HS-27A (cell line): ENCODE results near the gene EIF4A2.
"Not testable (repeated sequence)": the region's sequence is repeated elsewhere in the genome, so short reads cannot be mapped to it uniquely, and the experiment has no call there.

Experiments
- DNase-seq: peaks from one replicate; pipeline ENCODE4 v3.0.0-alpha.2; 2012; ENCODE audit warnings: low read depth, missing footprints

Gene EIF4A2

DNA sequence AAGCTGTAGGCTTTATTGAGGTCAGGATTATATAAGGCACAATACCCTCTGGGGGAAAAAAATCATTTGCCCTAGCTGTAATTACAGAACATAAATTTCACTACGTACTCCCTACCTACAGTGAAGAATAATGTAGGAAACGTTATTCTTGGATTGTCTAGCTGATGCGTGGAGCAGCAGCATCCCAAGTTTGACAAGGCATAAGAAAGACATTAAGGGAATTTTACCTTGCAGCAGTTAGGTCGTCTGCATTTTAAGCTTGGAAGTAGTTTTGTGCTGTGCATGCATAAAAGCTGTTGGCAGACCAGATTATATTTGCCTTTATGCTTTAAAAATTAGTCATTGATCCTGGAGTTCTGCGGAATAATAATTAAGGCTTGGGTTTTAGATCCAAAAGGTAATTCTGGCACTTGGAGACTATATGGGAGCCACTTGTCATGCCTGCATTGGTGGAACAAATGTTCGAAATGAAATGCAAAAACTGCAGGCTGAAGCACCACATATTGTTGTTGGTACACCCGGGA is 2.2 kb downstream of the EIF4A2 start:
- DNase-seq: no peak

DNA sequence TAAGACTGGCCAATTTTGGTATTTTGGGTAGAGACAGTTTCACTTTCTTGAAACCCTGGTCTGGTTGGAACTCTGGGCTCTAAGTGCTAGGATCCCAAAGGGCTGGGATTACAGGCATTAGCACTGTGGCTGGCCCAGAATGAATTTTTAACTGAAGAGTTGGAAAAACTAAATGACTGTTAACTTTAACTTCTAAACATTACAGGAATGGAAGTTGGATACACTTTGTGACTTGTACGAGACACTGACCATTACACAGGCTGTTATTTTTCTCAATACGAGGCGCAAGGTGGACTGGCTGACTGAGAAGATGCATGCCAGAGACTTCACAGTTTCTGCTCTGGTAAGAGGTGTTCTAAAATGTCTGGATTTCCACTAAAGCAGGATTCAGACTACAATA is 3.5 kb downstream of the EIF4A2 start:
- no peak for DNase-seq

DNA sequence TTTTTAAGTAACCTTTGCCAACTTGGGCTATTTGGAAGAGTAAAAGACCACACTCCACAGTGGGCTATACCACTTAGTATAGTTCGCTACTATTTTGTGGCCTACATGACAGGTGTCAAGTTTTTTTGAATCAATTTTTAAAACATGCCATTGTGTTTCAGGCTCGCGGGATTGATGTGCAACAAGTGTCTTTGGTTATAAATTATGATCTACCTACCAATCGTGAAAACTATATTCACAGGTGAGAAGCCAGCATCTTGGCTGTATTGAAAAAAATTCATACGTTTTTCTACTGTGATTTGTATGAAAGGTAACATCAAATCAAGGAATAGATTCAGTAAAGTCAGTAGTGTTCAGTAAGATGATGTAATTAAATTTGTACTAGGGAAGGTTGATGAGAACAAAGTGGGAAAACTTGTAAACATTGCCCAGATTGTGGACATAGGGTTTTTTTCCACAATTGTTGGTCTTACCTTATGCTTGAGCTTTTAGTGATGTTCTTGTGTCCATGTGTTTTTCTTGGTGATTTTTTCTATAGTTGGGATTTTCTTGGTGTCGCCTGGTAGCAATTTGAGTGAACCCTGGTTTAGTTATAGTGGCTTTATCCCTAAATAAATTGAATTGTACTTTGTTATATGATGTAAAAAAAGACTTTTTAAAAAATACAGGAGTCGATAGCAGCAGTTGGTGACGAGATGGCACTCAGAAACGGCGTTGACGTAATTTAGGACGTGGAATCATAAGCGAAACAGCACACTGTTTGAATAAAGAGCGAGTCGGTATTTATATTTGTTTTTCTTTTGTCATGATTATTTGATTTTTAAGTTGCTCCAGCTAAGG is 4.5 kb downstream of the EIF4A2 start:
- no peak for DNase-seq

DNA sequence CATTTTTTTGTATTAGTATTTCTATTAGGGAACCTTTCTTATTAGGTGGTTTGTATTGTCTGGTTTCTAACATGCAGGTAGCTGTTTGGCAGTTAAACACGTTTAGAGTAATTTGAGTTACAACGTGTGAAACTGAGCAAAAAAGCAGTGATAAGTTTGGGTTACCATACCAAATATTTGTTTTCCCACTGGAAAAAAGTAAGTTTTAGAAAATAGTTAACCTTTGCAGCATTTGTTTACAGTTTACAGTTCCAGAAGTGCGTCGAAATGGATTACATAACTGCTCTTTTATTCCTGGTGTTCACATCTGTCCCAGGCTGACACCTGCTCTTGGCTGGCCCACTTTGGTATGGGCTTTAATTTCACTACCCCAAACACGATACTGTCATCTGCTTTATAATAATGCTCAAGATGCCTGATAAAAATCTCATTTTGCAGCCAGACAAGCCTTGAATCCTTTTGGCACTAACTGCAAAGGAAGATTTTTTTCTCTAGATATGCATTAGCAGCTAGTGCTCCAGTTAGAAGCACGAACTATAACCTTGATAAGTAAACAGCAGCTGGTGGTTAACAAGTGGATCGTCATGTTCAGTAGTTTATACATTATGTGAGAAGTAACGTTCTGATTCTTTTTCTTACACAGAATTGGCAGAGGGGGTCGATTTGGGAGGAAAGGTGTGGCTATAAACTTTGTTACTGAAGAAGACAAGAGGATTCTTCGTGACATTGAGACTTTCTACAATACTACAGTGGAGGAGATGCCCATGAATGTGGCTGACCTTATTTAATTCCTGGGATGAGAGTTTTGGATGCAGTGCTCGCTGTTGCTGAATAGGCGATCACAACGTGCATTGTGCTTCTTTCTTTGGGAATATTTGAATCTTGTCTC is 5.3 kb downstream of the EIF4A2 start:
- no peak for DNase-seq

DNA sequence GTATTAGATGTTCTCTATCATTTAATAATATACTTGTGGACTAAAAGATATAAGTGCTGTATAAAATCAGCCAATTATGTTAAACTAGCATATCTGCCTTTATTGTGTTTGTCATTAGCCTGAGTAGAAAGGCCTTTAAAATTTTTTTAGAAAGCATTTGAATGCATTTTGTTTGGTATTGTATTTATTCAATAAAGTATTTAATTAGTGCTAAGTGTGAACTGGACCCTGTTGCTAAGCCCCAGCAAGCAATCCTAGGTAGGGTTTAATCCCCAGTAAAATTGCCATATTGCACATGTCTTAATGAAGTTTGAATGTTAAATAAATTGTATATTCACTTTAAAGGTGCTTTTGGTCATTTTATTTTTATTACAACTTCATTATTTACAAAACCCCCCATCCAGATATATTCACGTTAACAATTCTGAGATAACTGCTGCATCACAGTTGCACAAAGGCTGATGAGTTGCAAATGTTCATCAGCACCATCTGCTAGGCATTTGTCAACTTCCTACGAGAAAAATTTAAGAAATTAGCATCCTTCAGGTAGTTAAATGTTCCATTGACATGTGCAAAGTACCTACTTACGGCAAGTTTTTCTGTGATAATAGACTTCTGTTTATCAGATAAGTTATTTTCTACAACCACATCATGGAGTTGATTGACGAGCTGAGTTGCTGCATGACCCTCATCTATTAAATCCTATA is 6.3 kb downstream of the EIF4A2 start:
- DNase-seq: no peak

DNA sequence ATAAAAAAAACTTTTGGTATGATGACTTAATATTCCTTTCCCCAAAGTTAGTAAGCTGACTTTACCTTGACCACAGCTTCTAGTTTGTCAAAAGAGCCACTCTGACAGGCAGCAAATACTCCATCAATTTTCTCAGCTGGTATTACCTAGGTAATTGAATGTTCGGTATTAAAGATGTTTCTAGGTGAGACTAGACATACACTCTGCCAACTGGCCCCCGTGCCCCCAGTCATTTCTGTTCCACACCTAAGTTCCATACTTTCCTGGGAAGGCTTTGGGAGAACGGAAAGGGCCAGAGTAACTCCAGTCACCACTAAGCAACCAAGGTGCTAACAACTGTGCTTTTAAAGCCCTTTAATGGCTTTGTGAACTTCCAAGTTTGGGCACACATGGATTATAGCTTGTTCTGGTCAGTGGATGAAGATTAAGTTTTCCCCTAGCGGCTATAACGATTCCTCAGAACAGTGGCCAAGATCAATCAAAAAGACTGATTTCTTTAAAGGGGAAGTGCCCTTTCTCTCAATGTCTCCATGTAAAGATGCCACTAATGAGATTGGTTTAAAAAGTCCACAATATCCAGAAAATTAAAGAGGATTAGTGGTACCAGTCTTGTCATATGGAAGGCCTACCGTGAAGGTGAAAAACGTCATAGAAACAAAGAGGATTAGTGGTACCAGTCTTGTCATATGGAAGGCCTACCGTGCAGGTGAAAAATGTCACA is 7.0 kb downstream of the EIF4A2 start:
- no peak for DNase-seq

DNA sequence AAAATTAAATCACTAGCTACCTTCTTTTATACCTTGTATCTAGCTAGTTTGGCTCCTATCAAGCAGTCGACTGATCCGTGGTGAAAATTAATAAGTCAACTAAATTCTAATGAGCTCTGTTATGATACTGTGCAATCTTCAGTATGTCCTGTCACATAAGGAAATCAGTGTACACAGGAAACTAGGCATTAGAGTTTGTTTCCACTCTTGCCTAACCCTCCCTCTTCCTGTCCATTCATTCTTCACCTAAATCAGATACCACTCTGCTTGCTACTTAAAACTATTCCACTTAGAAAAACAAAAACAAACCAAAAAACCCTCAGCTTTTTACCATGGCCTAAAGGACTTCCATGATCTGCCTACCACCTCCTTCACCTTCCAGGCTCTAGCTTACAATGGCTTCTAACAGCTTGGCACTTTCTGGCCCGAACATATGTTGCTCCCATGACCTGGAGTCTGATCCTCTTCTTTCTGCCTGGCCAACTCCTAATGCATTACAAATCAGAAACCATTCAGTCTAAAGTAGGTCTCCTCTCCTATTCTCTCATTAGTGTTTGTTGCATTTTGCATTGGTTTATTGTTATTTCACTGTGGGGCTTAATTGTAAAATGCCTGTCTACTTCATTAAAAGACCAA is 15.0 kb downstream of the EIF4A2 start:
- DNase-seq: no peak

DNA sequence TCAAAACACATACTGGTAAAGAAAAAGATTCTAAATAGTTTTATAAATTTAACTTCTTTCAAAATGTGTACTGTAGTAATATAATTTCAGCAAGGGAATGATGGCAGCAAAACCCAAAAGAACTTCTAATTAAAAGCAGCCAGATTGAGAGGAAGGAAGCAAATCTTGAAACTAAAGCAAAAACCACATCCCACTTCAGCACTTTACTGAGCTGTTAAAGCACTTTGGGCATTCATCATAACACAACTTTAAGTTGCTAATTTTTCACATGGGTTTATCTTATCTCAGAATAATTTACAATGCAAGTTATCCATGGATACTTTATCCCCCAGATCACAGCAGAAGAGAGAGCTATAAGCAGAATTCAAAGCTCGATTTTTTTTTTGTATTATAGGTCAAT is 16.9 kb downstream of the EIF4A2 start:
- DNase-seq: no peak

DNA sequence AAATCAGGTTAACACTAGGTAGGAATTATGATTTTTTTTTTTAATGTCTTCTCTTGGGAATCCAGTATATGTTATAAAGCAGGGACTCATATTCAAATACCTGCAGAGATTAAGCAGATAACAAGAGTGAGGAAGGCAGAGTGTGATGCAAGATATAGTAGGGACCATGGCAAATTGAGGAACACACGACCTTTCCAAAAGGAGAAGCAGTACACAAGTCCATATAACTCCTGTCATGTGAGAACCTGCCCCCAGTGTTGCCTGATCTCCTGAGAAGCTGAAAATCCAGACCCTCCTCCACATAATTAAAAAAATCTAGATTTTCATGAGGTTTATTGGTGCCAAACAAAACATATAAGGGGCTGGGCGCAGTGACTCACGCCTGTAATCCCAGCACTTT is 19.3 kb downstream of the EIF4A2 start:
- no peak for DNase-seq

DNA sequence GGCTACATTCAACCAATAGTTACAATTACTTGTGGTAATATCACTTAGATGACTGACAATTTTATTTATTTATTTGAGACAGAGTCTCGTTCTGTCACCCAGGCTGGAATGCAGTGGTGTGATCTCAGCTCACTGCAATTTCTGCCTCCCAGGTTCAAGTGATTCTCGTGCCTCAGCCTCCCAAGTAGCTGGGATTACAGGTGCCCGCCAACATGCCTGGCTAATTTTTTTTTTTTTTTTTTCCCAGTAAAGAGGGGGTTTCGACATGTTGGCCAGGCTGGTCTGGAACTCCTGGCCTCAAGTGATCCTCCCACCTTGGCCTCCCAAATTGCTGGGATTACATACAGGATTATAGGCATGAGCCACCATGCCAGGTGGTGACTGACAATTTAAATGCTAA is 20.1 kb downstream of the EIF4A2 start:
- DNase-seq: not testable (repeated sequence)

DNA sequence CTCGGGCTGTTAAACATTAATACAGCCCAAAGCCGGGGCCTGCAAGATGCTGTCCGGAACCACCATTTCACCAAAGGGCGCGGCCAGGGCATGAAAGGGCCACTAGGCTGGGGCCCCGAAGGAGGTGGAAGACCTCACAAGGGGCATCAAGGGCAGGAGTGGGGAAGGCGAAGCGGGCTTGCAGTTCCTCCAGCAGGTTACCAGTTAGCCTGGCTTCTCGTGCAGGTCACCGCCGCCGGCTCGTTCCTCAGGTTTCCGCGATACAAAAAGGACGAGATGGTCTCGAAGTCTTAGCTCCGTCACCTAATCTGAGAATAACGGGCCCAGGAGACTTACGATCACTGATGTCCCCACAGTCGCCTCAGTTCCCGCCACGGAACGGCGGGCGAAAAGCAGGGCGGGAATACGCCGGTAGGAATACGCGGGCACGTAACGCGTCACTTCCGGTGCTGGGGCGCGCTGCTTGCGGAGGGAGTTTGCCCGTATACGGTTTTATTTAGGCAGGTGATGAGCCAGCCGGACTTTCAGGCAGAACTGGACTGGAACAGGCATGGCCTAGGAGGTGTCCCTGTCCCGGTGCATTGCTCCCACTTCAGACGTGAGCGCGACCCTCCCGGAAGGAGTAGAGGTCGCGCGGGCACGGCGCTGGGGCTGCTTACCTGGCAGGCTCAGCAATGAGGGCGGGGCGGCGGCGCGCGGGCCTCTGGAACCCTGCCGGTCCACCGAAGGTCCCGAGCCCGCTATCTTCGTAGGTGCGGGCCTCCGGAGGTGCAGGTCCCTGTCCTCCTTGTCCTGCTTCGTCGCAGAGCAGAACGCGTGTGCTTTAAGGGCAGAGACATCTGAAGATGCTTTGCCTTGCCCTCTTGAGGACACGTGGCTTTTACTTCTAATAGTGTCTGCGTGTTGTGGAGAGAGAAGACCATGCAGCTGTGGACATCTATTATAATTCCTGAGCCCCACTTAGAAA is 23.0 kb downstream of the EIF4A2 start, which contains the start of gene RFC4:
RFC4 (minus strand) TSS at position 394 of the 967 bp plus-strand sequence. CDS start 1,769 bp downstream, outside the sequence.
- no peak for DNase-seq

DNA sequence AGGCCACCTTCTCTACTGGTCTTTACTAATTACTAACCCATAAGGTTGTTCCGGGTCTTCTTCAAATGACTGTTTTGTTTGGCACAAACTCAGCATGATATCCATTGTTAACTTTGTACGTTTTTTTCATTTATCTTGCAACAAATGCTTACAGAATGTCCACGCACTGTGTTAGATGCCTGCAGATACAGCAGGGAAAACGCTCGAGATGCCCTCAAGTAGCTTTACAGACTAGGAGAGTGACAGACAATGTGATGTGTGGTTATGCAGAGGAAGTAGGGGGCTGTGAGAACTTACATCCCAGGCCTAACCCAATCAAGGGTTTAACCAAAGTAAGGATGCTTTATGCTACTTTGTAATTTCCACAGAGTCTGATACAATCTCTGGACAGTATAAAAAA is 23.9 kb downstream of the EIF4A2 start:
- no peak for DNase-seq

DNA sequence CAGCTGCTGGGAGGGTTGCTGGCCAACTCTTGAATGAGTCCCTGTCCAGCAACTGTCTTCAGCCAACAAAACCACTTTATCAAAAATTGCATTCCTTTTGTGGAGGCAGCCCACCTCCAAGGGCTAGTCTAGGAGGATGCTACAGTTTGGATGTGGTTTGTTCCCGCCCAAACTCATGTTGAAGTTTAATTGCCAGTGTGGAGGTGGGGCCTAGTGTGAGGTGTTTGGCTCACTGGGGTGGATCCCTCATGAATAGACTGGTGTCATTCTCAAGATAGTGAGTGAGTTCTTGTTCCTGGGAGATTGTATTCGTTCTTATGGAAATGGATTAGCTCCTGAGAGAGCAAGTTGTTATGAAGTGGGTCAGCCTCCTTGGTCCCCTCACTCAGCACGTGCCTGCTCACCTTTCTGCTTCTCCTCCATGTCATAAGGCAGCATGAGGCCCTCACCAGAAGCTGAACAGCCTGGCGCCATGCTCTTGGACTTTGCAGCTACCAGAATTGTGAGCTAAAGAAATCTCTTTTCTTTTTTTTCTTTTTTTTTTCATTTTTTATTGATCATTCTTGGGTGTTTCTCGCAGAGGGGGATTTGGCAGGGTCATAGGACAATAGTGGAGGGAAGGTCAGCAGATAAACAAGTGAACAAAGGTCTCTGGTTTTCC is 27.1 kb downstream of the EIF4A2 start:
- no peak for DNase-seq

DNA sequence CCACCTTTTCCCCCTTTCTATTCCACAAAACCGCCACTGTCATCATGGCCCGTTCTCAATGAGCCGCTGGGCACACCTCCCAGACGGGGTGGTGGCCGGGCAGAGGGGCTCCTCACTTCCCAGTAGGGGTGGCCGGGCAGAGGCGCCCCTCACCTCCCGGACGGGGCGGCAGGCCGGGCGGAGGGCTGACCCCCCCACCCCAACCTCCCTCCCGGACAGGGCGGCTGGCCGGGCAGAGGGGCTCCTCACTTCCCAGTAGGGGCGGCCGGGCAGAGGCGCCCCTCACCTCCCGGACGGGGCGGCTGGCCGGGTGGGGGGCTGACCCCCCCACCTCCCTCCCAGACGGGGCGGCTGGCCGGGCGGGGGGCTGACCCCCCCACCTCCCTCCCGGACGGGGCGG is 27.9 kb downstream of the EIF4A2 start:
- DNase-seq: not testable (repeated sequence)

DNA sequence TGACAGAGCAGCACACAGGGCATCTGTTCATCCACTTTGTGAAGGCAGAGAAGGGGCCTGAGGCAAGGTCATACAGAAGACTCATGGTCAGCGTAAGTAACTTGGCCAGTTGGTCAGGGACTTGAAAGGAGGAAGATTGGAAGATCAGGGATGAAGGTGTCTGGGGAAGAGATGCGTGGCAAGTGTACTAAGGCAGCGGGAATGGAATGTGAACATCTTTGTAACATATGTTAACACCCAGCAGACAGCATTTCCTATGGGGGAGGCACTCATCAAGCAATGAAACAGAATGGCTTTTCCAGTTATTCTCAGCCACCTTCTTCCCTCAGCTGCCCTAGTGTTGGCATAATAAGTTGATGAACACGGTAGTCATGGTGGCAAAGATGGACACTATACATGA is 30.7 kb downstream of the EIF4A2 start:
- DNase-seq: no peak

DNA sequence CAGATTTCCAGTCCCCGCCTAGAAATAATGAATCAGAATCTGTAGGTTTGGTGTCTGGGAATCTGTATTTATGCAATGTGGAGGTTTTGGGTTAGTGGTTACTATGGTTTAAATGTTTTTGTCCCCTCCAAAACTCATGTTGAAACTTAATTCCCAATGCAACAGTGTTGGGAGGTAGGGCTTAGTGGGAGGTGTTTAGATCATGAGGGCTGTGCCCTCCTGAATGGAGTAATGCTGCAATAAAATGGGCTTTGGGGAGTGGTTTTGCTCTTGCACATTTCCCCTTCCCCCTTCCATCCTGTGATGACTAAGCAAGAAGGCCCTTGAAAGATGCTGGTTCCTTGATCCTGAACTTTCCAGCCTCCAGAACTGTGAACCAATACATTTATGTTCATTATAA is 32.1 kb downstream of the EIF4A2 start:
- peak; percentile 62 for DNase-seq

DNA sequence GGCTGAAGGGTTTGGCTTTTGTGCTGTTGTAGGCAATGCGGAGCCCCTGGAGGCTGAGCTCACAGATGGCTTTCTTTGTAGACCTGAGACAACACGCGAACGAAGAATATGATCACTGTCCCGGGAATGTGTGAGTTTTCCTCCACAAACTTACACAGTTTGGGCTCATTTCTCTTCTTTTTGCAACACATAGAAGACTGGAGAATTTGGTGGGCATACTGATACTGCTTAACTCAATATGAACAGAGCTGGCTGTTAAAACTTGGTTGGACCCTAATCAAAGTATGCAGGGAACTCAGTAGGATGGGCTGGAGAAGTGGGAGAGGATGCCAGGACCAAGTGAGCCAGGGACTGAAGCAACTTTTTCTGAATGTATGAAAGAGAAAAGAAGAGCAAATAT is 35.1 kb downstream of the EIF4A2 start:
- DNase-seq: no peak

DNA sequence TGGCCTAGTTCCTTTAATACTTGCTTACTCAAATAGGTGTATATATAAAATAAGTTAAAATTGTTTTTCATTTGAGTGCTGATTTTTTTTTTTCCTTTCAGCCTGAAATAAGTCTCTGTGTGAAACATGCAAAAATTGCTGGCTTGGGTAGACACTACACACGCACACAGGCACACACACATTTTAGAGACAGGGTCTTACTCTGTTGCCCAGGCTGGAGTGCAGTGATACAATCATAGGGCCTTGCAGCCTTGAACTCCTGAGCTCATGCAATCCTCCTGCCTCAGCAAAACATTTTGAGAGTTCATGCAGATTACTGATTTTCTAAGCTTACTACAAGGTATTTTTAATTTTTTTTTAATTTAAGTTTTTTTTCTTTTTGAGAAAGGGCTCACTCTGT is 35.6 kb downstream of the EIF4A2 start:
- DNase-seq: no peak
